Thoracic aorta (tissue), 2 donors: Measurements from ENCODE around the gene CTSF. TPM values are rescaled to one million over a fixed set of nuclear protein-coding genes. Genes with fewer than 3 reads are reported as not detected.
"Not testable (repeated sequence)": the region's sequence is repeated elsewhere in the genome, so short reads cannot be mapped to it uniquely, and the experiment has no call there.

Experiments used
- ATAC-seq: fragments of 150-250 bp; one replicate; pipeline ENCODE4 v1.8.0; 2017; ENCODE audit warnings: low read depth; ENCODE audit not compliant: insufficient number of reproducible peaks, low FRiP score
- DNase-seq: peaks from one replicate; pipeline ENCODE4 v3.0.0-alpha.2; 2020; ENCODE audit warnings: low spot score
- H3K27ac ChIP-seq, 2 donors: fragments of 200-600 bp; sonication (generic); 1 replicate in 1 of 2; 2 replicates in 1 of 2; pipeline ENCODE4 v1.5.1; 2016; ENCODE audit warnings: mild to moderate bottlenecking in 2 of 2, moderate library complexity in 2 of 2
- H3K27me3 ChIP-seq: fragments of 200-600 bp; sonication (generic); replicated peaks from 2 replicates; pipeline ENCODE4 v1.6.0; 2016; ENCODE audit warnings: mild to moderate bottlenecking; ENCODE audit not compliant: insufficient read depth
- H3K36me3 ChIP-seq: fragments of 200-600 bp; sonication (generic); one replicate; pipeline ENCODE4 v1.5.1; 2016
- H3K4me1 ChIP-seq, 2 donors: fragments of 200-600 bp; sonication (generic); 1 replicate in 1 of 2; 2 replicates in 1 of 2; pipeline versions ENCODE4 v1.5.1 to v1.6.0; 2016; ENCODE audit warnings: low read depth in 2 of 2, mild to moderate bottlenecking in 1 of 2; ENCODE audit not compliant: control insufficient read depth in 1 of 2
- H3K4me3 ChIP-seq: fragments of 200-600 bp; sonication (generic); 2 replicates; pipeline ENCODE4 v1.5.1; 2016; ENCODE audit warnings: mild to moderate bottlenecking
- H3K9me3 ChIP-seq: fragments of 200-600 bp; sonication (generic); 2 replicates; pipeline ENCODE4 v1.5.1; 2016
- CTCF ChIP-seq: fragments of 200-600 bp; sonication (generic); IDR thresholded peaks from one replicate; pipeline ENCODE4 v1.5.1; 2019; ENCODE audit warnings: antibody characterized with exemption
- total RNA-seq, 2 donors: library from RNA; depleted of rRNA; stranded (reverse); fragments of >200 nt; gene quantifications; one replicate each; pipeline versions ENCODE4 v1.1.0 to v1.2.3, GENCODE V29; 2016

Gene CTSF
- total RNA-seq, 2 donors from 2014 or later, result 122 to 195 TPM

- ATAC-seq, result no peak
- no peak for DNase-seq
- TF ChIP-seq CTCF, result no peak
- H3K9me3 ChIP-seq, result no peaks in the 10 kb centered on the region
- no peaks in the 10 kb centered on the region for H3K36me3 ChIP-seq
- H3K4me3 ChIP-seq, result peak overlapping the region; percentile 88
- peak overlapping the region; percentile 55 to 78 for H3K27ac ChIP-seq
- no peaks in the 10 kb centered on the region for H3K27me3 ChIP-seq
- peaks cover 12 to 33% of the 10 kb centered on the region in 2 donors for H3K4me1 ChIP-seq
Observed at GRCh38 chr11:66593650-66594049, 25.2 kb upstream of the CTSF start.

GRCh38 chr11:66593303-66593635, 24.9 kb upstream of the CTSF start:
- TF ChIP-seq CTCF, result no peak
- no peak for DNase-seq
- ATAC-seq, result no peak

GRCh38 chr11:66592457-66593302, 24.3 kb upstream of the CTSF start, which contains the start of the genes CCDC87 and CCS:
TSS of gene CCDC87 (minus strand) at chr11:66593063. CDS start at chr11:66593015, 48 bp downstream.
TSS of gene CCS (plus strand) at chr11:66593185. CDS start at chr11:66593262, 77 bp downstream.
- peak; percentile 96 for DNase-seq
- peak; percentile 89 for ATAC-seq
- H3K27me3 ChIP-seq, result no peaks in the 10 kb centered on the region
- no peaks in the 10 kb centered on the region for H3K36me3 ChIP-seq
- H3K4me1 ChIP-seq, result peaks cover 12 to 33% of the 10 kb centered on the region in 2 donors
- TF ChIP-seq CTCF, result peak; percentile 69
- H3K9me3 ChIP-seq, result no peaks in the 10 kb centered on the region
- peak within 1 kb of the TSS; percentile 88 for H3K4me3 ChIP-seq
- H3K27ac ChIP-seq, result peak within 1 kb of the TSS; percentile 65 to 78

More at GRCh38 chr11:66593303-66593635, 24.9 kb upstream of the CTSF start:
- no peaks in the 10 kb centered on the region for H3K36me3 ChIP-seq
- H3K27me3 ChIP-seq, result no peaks in the 10 kb centered on the region
- H3K27ac ChIP-seq, result peak overlapping the region; percentile 55 to 78
- peak overlapping the region; percentile 88 for H3K4me3 ChIP-seq
- no peaks in the 10 kb centered on the region for H3K9me3 ChIP-seq
- peaks cover 12 to 33% of the 10 kb centered on the region in 2 donors for H3K4me1 ChIP-seq

GRCh38 chr11:66591175-66591574, 22.8 kb upstream of the CTSF start:
- Histone ChIP-seq H3K4me3 (no peak overlapping the region), H3K27me3 (no peaks in the 10 kb centered on the region), H3K36me3 (no peaks in the 10 kb centered on the region), H3K9me3 (no peaks in the 10 kb centered on the region), H3K27ac (no peak overlapping the region), H3K4me1 (peaks cover 12 to 33% of the 10 kb centered on the region in 2 donors)
- TF ChIP-seq CTCF, result no peak
- DNase-seq (no peak), ATAC-seq (no peak)

GRCh38 chr11:66589996-66590675, 21.7 kb upstream of the CTSF start:
- H3K4me1 ChIP-seq, result peaks cover 7 to 25% of the 10 kb centered on the region in 2 donors
- no peak for ATAC-seq

GRCh38 chr11:66589315-66589714, 20.9 kb upstream of the CTSF start:
- not testable (repeated sequence) for ATAC-seq, H3K27ac ChIP-seq
- H3K4me1 ChIP-seq, result peaks cover 7 to 16% of the 10 kb centered on the region in 2 donors

More at GRCh38 chr11:66589996-66590675, 21.7 kb upstream of the CTSF start:
- Histone ChIP-seq H3K36me3 (no peaks in the 10 kb centered on the region), H3K9me3 (no peaks in the 10 kb centered on the region), H3K27me3 (no peaks in the 10 kb centered on the region), H3K4me3 (no peak overlapping the region), H3K27ac (no peak overlapping the region)
- no peak for TF ChIP-seq CTCF
- DNase-seq, result no peak

More at GRCh38 chr11:66589315-66589714, 20.9 kb upstream of the CTSF start:
- not testable (repeated sequence) for H3K4me3 ChIP-seq, H3K9me3 ChIP-seq, H3K27me3 ChIP-seq, H3K36me3 ChIP-seq, DNase-seq
